ENCODE measurements around the gene MTMR3.

- TF ChIP-seq REST (IDR thresholded peaks at IDR 0.05; ENCODE audit: insufficient read depth in 1 of 2, low read depth in 2 of 2, low read length in 2 of 2) (no peak), POLR2AphosphoS5 (IDR thresholded peaks at IDR 0.05; ENCODE audit: low read depth, low read length) (no peak), SIN3A (IDR thresholded peaks at IDR 0.05; ENCODE audit: borderline replicate concordance, insufficient read depth, low read length) (no peak), TAF1 (IDR thresholded peaks at IDR 0.05; ENCODE audit: borderline replicate concordance, insufficient read depth, low read length) (no peak)
Measured at GRCh38 chr22:29867851-29868250, 15.1 kb upstream of the MTMR3 start.

Measured in PFSK-1 (cell line).